GM12878 (cell line): ENCODE results near the gene PRDX1. TPM values are rescaled to one million over a fixed set of nuclear protein-coding genes. Genes with fewer than 3 reads are reported as not detected.

Experiments
- ATAC-seq: fragments of 200-7000 bp; cut with Tn5 transposase; 3 replicates; pipeline ENCODE4 v1.9.1; 2020; ENCODE audit warnings: mild to moderate bottlenecking, moderate library complexity
- BruUV-seq: library from RNA; stranded (reverse); fragments of 400-500 nt; replicated peaks from 2 replicates; lab custom pipeline; 2021; lab: Mats Ljungman, UMichigan
- CTCF ChIA-PET: fragments of 300-600 bp; sonication (Branson Sonifier 250); formaldehyde crosslinking; extraction: SDS; loops from one replicate; lab custom pipeline; 2021; ENCODE audit warnings: inconsistent platforms; lab: Yijun Ruan, JAX
- POLR2A ChIA-PET: fragments of 350-600 bp; formaldehyde crosslinking; extraction: SDS; loops from one replicate; lab custom pipeline; 2021; ENCODE audit warnings: inconsistent platforms; lab: Charles Lee
- RAD21 ChIA-PET: fragments of 300-600 bp; sonication (Branson Sonifier 250); formaldehyde crosslinking; loops from one replicate; lab custom pipeline; 2023; ENCODE audit warnings: antibody characterized with exemption; ENCODE audit not compliant: unreplicated experiment; lab: Charles Lee
- SMC1A ChIA-PET: fragments of 300-600 bp; sonication (Branson Sonifier 250); formaldehyde crosslinking; loops from one replicate; lab custom pipeline; 2023; ENCODE audit not compliant: unreplicated experiment, uncharacterized antibody; lab: Charles Lee
- DNase-seq: peaks from one replicate; pipeline ENCODE4 v3.0.0-alpha.2; 2011; ENCODE audit warnings: low read depth, low spot score
- FAIRE-seq: peaks from 3 replicates; lab custom pipeline; 2011; peaks lifted over from hg19 to GRCh38; lab: Jason Lieb, UNC
- H2AFZ ChIP-seq: 2 replicates; pipeline ENCODE4 v1.6.0; 2011; ENCODE audit warnings: low read depth, low read length, control low read depth; ENCODE audit not compliant: control insufficient read depth
- H3K27ac ChIP-seq: 2 replicates; pipeline ENCODE4 v1.5.1; 2011; ENCODE audit warnings: control low read depth; ENCODE audit not compliant: control insufficient read depth, insufficient read depth
- H3K27me3 ChIP-seq, 2 experiments: replicated peaks in 1 of 2; 2 replicates each; pipeline versions ENCODE4 v1.6.0 to v1.6.1; 2011; ENCODE audit warnings: low read length in 1 of 2; ENCODE audit not compliant: control insufficient read depth in 2 of 2, insufficient read depth in 2 of 2
- H3K36me3 ChIP-seq, 2 experiments: 2 replicates each; pipeline ENCODE4 v1.5.1; 2011; ENCODE audit warnings: low read length in 1 of 2; ENCODE audit not compliant: control insufficient read depth in 2 of 2, insufficient read depth in 2 of 2
- H3K4me1 ChIP-seq: 2 replicates; pipeline ENCODE4 v1.6.1; 2011; ENCODE audit warnings: mild to moderate bottlenecking, low read length, moderate library complexity, mixed read lengths; ENCODE audit not compliant: control insufficient read depth, insufficient read depth
- H3K4me2 ChIP-seq: 2 replicates; pipeline ENCODE4 v1.6.0; 2011; ENCODE audit warnings: control low read depth; ENCODE audit not compliant: control insufficient read depth, insufficient read depth
- H3K4me3 ChIP-seq: fragments of 200-600 bp; sonication (generic); 2 replicates; pipeline ENCODE4 v1.5.1; 2016
- H3K79me2 ChIP-seq: 2 replicates; pipeline ENCODE4 v1.6.0; 2011; ENCODE audit warnings: low read length; ENCODE audit not compliant: control insufficient read depth, insufficient read depth
- H3K9ac ChIP-seq: 2 replicates; pipeline ENCODE4 v1.8.0; 2011; ENCODE audit warnings: low read length, control low read depth, mixed read lengths; ENCODE audit not compliant: control insufficient read depth, insufficient read depth
- H3K9me3 ChIP-seq: replicated peaks from 3 replicates; pipeline ENCODE4 v1.5.1; 2011; ENCODE audit warnings: mild to moderate bottlenecking, low read length; ENCODE audit not compliant: control insufficient read depth, insufficient read depth
- H4K20me1 ChIP-seq: 2 replicates; pipeline ENCODE4 v1.6.0; 2011; ENCODE audit not compliant: control insufficient read depth, insufficient read depth
- BACH1 ChIP-seq: fragments of 450-650 bp; IDR thresholded peaks from 2 replicates; pipeline ENCODE4 v1.6.1; 2017; ENCODE audit warnings: mild to moderate bottlenecking, borderline replicate concordance
- BCLAF1 ChIP-seq: fragments of 450-650 bp; IDR thresholded peaks from 2 replicates; pipeline ENCODE4 v1.6.1; 2017; ENCODE audit warnings: antibody characterized with exemption, mild to moderate bottlenecking, moderate library complexity
- CREM ChIP-seq: IDR thresholded peaks from 2 replicates; pipeline ENCODE4 v1.6.1; 2014; ENCODE audit warnings: antibody characterized with exemption, low read depth
- MAX ChIP-seq: IDR thresholded peaks from 2 replicates; pipeline ENCODE4 v1.6.1; 2012; ENCODE audit warnings: low read depth, low read length, improper control_type of control experiment
- MEF2A ChIP-seq: IDR thresholded peaks from 2 replicates; pipeline ENCODE4 v1.6.1; 2011; ENCODE audit warnings: low read depth, mild to moderate bottlenecking, low read length, moderate library complexity; ENCODE audit not compliant: insufficient read depth
- NFYB ChIP-seq: IDR thresholded peaks from 2 replicates; pipeline ENCODE4 v1.6.1; 2011; ENCODE audit warnings: low read depth, mild to moderate bottlenecking, low read length, improper control_type of control experiment, moderate library complexity; ENCODE audit not compliant: insufficient read depth
- NR2C1 ChIP-seq: fragments of 450-650 bp; IDR thresholded peaks from 2 replicates; pipeline ENCODE4 v1.6.1; 2017; ENCODE audit warnings: antibody characterized with exemption, mild to moderate bottlenecking, moderate library complexity
- PAX5 ChIP-seq: IDR thresholded peaks from 2 replicates; pipeline ENCODE4 v1.6.1; 2011; ENCODE audit warnings: low read depth, low read length, borderline replicate concordance
- PAX8 ChIP-seq: fragments of 450-650 bp; IDR thresholded peaks from 2 replicates; pipeline ENCODE4 v1.6.1; 2017; ENCODE audit warnings: mild to moderate bottlenecking, moderate library complexity
- POLR2AphosphoS2 ChIP-seq: IDR thresholded peaks from 2 replicates; pipeline ENCODE4 v1.6.1; 2011; ENCODE audit warnings: low read depth, mild to moderate bottlenecking, low read length, improper control_type of control experiment, moderate library complexity
- POU2F2 ChIP-seq: IDR thresholded peaks from 3 replicates; pipeline ENCODE4 v1.6.1; 2011; ENCODE audit warnings: low read depth, mild to moderate bottlenecking, low read length, borderline replicate concordance
- SIX5 ChIP-seq: IDR thresholded peaks from 2 replicates; pipeline ENCODE4 v1.6.1; 2011; ENCODE audit warnings: mild to moderate bottlenecking, low read depth, low read length, moderate library complexity; ENCODE audit not compliant: severe bottlenecking
- SP1 ChIP-seq: IDR thresholded peaks from one replicate; pipeline ENCODE4 v1.6.1; 2011; ENCODE audit warnings: low read depth, low read length
- ZBED1 ChIP-seq: IDR thresholded peaks from 2 replicates; pipeline ENCODE4 v1.6.1; 2016; ENCODE audit warnings: borderline replicate concordance
- ZNF592 ChIP-seq: fragments of 450-650 bp; IDR thresholded peaks from 2 replicates; pipeline ENCODE4 v1.6.1; 2017; ENCODE audit warnings: mild to moderate bottlenecking, moderate library complexity
- in situ Hi-C: fragments of 300-500 bp; cut with MboI; formaldehyde crosslinking; loops from 9 replicates; pipeline ENCODE4 v1.14.3; 2018; ENCODE audit warnings: mixed read lengths
- intact Hi-C: fragments of 100-400 bp; cut with micrococcal nuclease; formaldehyde crosslinking; loops from one replicate; pipeline ENCODE4 v1.14.2; 2022; ENCODE audit not compliant: unreplicated experiment
- polyA plus RNA-seq, 11 experiments: library from polyadenylated mRNA; depleted of rRNA in 4 of 11; unstranded in 6 of 11; stranded (reverse) in 5 of 11; fragments of >200 nt; fragmentation: Nextera tagmentation in 4 of 11; fragmentation: Illumina TruSeq in 1 of 11; extraction: Ambion mirVana in 4 of 11; extraction: Trizol in 1 of 11; gene quantifications; 1 replicate in 1 of 11; 2 replicates in 10 of 11; pipeline versions ENCODE4 v1.2.1 to v1.2.3, GENCODE V29; 2011 to 2016; ENCODE audit warnings: inconsistent platforms in 2 of 11, missing spikeins in 2 of 11, low read depth in 1 of 11
- total RNA-seq, 4 experiments: library from RNA; depleted of rRNA in 3 of 4; stranded (reverse); fragments of >200 nt in 3 of 4; fragmentation: Illumina TruSeq in 1 of 4; extraction: Trizol in 1 of 4; gene quantifications; 2 replicates each; pipeline versions ENCODE4 v1.2.1 to v1.2.3, GENCODE V29; 2013 to 2021

Gene PRDX1
- total and polyA plus RNA-seq, 10 of the 15 experiments (the other 5 are each of a cell fraction or from before 2014, with no cell fraction given) = 659 to 1,775 (median 811) TPM

GRCh38 chr1:45465277-45465676 is 56.4 kb downstream of the PRDX1 start:
- no peak overlapping the region for H3K4me3 ChIP-seq
- FAIRE-seq (no peak), ATAC-seq (no peak), DNase-seq (no peak)
- no peak overlapping the region for H3K9ac ChIP-seq
- no peak overlapping the region for H3K27ac ChIP-seq
- no peaks in the 10 kb centered on the region for H3K36me3 ChIP-seq
- H3K79me2 ChIP-seq = no peaks in the 10 kb centered on the region
- BruUV-seq = no TSS peak
- in situ Hi-C loops (no loop called here), intact Hi-C loops (no loop called here)
- no peak for TF ChIP-seq SIX5
- TF ChIP-seq MAX = no peak
- no peak for TF ChIP-seq NR2C1
- TF ChIP-seq NFYB = no peak
- no peak for TF ChIP-seq ZNF592
- TF ChIP-seq BCLAF1 = no peak
- TF ChIP-seq BACH1 = no peak
- TF ChIP-seq PAX5 = no peak
- TF ChIP-seq MEF2A = no peak
- no peak for TF ChIP-seq CREM
- TF ChIP-seq POLR2AphosphoS2 = no peak
- no peak for TF ChIP-seq PAX8
- no peak for TF ChIP-seq POU2F2
- TF ChIP-seq ZBED1 = no peak
- no peak for TF ChIP-seq SP1
- CTCF ChIA-PET = interaction anchor here (0.6 kb wide), 1 partner anchor 162 kb away, joined by 3 read pairs; no protein-coding TSS in a partner anchor
- POLR2A ChIA-PET = interaction anchor here (0.7 kb wide), 1 partner anchor 86 kb away, joined by 3 read pairs; no protein-coding TSS in a partner anchor
- no peaks in the 10 kb centered on the region for H3K27me3 ChIP-seq
- RAD21 ChIA-PET = no interaction called here
- no peak overlapping the region for H2AFZ ChIP-seq
- no peaks in the 10 kb centered on the region for H3K9me3 ChIP-seq
- H3K4me2 ChIP-seq = no peak overlapping the region
- H3K4me1 ChIP-seq = peaks cover 26% of the 10 kb centered on the region
- H4K20me1 ChIP-seq = no peaks in the 10 kb centered on the region
- SMC1A ChIA-PET = interaction anchor here (1.0 to 1.1 kb wide), 2 partner anchors 19 to 27 kb away, joined by 4 read pairs; no protein-coding TSS in a partner anchor
